MM.1S (cell line): Measurements from ENCODE around the gene EPN1.

Experiments
- DNase-seq: peaks from one replicate; pipeline ENCODE4 v3.0.0-alpha.2; 2015
- H2AFZ ChIP-seq: fragments of 300-600 bp; sonication (generic); 2 replicates; pipeline ENCODE4 v1.6.0; 2016; ENCODE audit warnings: antibody characterized with exemption, low read length
- H3F3A ChIP-seq: fragments of 300-600 bp; sonication (generic); 2 replicates; pipeline ENCODE4 v1.6.1; 2016; ENCODE audit warnings: mild to moderate bottlenecking, antibody characterized with exemption, low read length, moderate library complexity, mixed read lengths; ENCODE audit not compliant: insufficient read depth
- H3K27ac ChIP-seq: fragments of 300-600 bp; sonication (generic); 2 replicates; pipeline ENCODE4 v1.5.1; 2016; ENCODE audit warnings: mild to moderate bottlenecking, low read length
- H3K27me3 ChIP-seq: fragments of 300-600 bp; sonication (generic); replicated peaks from 2 replicates; pipeline ENCODE4 v1.6.0; 2016; ENCODE audit warnings: low read length; ENCODE audit not compliant: insufficient read depth
- H3K36me3 ChIP-seq: fragments of 300-600 bp; sonication (generic); replicated peaks from 2 replicates; pipeline ENCODE4 v1.6.1; 2016; ENCODE audit warnings: mild to moderate bottlenecking, low read length, mixed read lengths; ENCODE audit not compliant: insufficient read depth
- H3K4me1 ChIP-seq: fragments of 300-600 bp; sonication (generic); 2 replicates; pipeline ENCODE4 v1.6.1; 2016; ENCODE audit warnings: low read length, mixed read lengths
- H3K4me2 ChIP-seq: fragments of 300-600 bp; sonication (generic); 2 replicates; pipeline ENCODE4 v1.6.0; 2016; ENCODE audit warnings: low read depth, low read length
- H3K4me3 ChIP-seq: fragments of 300-600 bp; sonication (generic); 2 replicates; pipeline ENCODE4 v1.5.1; 2016; ENCODE audit warnings: low read length, mixed read lengths
- H3K79me2 ChIP-seq: fragments of 300-600 bp; sonication (generic); 2 replicates; pipeline ENCODE4 v1.6.1; 2016; ENCODE audit warnings: mixed run types, low read length, mixed read lengths
- H3K9ac ChIP-seq: fragments of 300-600 bp; sonication (generic); 2 replicates; pipeline ENCODE4 v1.6.1; 2016; ENCODE audit warnings: low read length, mixed read lengths
- H3K9me2 ChIP-seq: fragments of 300-600 bp; sonication (generic); replicated peaks from 2 replicates; pipeline ENCODE4 v1.6.1; 2016; ENCODE audit warnings: mild to moderate bottlenecking, low read length, mixed read lengths; ENCODE audit not compliant: insufficient read depth
- H3K9me3 ChIP-seq: fragments of 300-600 bp; sonication (generic); replicated peaks from 2 replicates; pipeline ENCODE4 v1.6.1; 2016; ENCODE audit warnings: mild to moderate bottlenecking, low read length, mixed read lengths; ENCODE audit not compliant: insufficient read depth
- H4K20me1 ChIP-seq: fragments of 300-600 bp; sonication (generic); 2 replicates; pipeline ENCODE4 v1.6.1; 2016; ENCODE audit warnings: mild to moderate bottlenecking, low read length, moderate library complexity, mixed read lengths; ENCODE audit not compliant: insufficient read depth
- CTCF ChIP-seq: fragments of 300-600 bp; sonication (generic); IDR thresholded peaks from 2 replicates; pipeline ENCODE4 v1.5.1; 2016; ENCODE audit warnings: antibody characterized with exemption, low read length, mixed read lengths
- EZH2 ChIP-seq: fragments of 300-600 bp; sonication (generic); optimal IDR thresholded peaks from 2 replicates; pipeline ENCODE3; 2017; ENCODE audit warnings: low read depth, mild to moderate bottlenecking, antibody characterized with exemption, low read length, mixed read lengths
- EZH2phosphoT487 ChIP-seq: fragments of 300-600 bp; sonication (generic); IDR thresholded peaks from 2 replicates; pipeline ENCODE4 v1.6.1; 2018; ENCODE audit warnings: antibody characterized with exemption, low read length

Gene EPN1

GRCh38 chr19:55654323-55654867 lies 20.6 kb upstream of the EPN1 start:
- Histone ChIP-seq H3K4me1 (peaks cover 20% of the 10 kb centered on the region; the same call in 1 of the 2 replicates), H3K4me3 (peak overlapping the region; percentile 79), H4K20me1 (peaks cover 36% of the 10 kb centered on the region), H3K9me3 (no peaks in the 10 kb centered on the region), H3K27me3 (no peaks in the 10 kb centered on the region), H3K4me2 (peak overlapping the region; percentile 44), H3K79me2 (peaks cover 45% of the 10 kb centered on the region), H3K36me3 (no peaks in the 10 kb centered on the region), H3K9me2 (no peaks in the 10 kb centered on the region), H2AFZ (peak overlapping the region; percentile 67), H3K9ac (peak overlapping the region; percentile 95), H3F3A (peaks cover 4% of the 10 kb centered on the region; the same call in 1 of the 2 replicates), H3K27ac (peak overlapping the region; percentile 87)
- DNase-seq, result peak; percentile 100
- TF ChIP-seq EZH2phosphoT487, result no peak
- no peak for TF ChIP-seq EZH2
- no peak for TF ChIP-seq CTCF

GRCh38 chr19:55654868-55655647 lies 20.0 kb upstream of the EPN1 start, which contains the start of gene U2AF2:
Gene U2AF2, plus strand, starts transcription at chr19:55655035. Its CDS starts 70 bp downstream, at chr19:55655105.
- peaks cover 41% of the 10 kb centered on the region for H4K20me1 ChIP-seq
- H2AFZ ChIP-seq, result peak within 1 kb of the TSS; percentile 67
- peak; percentile 92 for DNase-seq
- H3F3A ChIP-seq, result peaks cover 4% of the 10 kb centered on the region; the same call in 1 of the 2 replicates
- H3K4me3 ChIP-seq, result peak within 1 kb of the TSS; percentile 91
- H3K27me3 ChIP-seq, result no peaks in the 10 kb centered on the region
- H3K4me2 ChIP-seq, result peak within 1 kb of the TSS; percentile 99
- no peaks in the 10 kb centered on the region for H3K9me2 ChIP-seq
- H3K4me1 ChIP-seq, result peaks cover 20% of the 10 kb centered on the region; the same call in 1 of the 2 replicates
- H3K27ac ChIP-seq, result peak within 1 kb of the TSS; percentile 99
- peak within 1 kb of the TSS; percentile 100 for H3K9ac ChIP-seq
- TF ChIP-seq EZH2 (no peak), EZH2phosphoT487 (no peak), CTCF (no peak)
- H3K79me2 ChIP-seq, result peaks cover 52% of the 10 kb centered on the region
- no peaks in the 10 kb centered on the region for H3K36me3 ChIP-seq
- H3K9me3 ChIP-seq, result no peaks in the 10 kb centered on the region

GRCh38 chr19:55655648-55656040 lies 19.4 kb upstream of the EPN1 start:
- Histone ChIP-seq H3K9me2 (no peaks in the 10 kb centered on the region), H3K27me3 (no peaks in the 10 kb centered on the region), H3K9me3 (no peaks in the 10 kb centered on the region), H3F3A (peaks cover 4% of the 10 kb centered on the region; the same call in 1 of the 2 replicates), H3K9ac (peak overlapping the region; percentile 100), H3K27ac (peak overlapping the region; percentile 99), H4K20me1 (peaks cover 41% of the 10 kb centered on the region), H3K4me1 (peaks cover 20% of the 10 kb centered on the region; the same call in 1 of the 2 replicates), H3K36me3 (no peaks in the 10 kb centered on the region), H2AFZ (no peak overlapping the region), H3K79me2 (peaks cover 58% of the 10 kb centered on the region), H3K4me3 (peak overlapping the region; percentile 91), H3K4me2 (peak overlapping the region; percentile 99)
- TF ChIP-seq CTCF (no peak), EZH2 (no peak), EZH2phosphoT487 (no peak)
- no peak for DNase-seq
